Nephron (organoid): ENCODE data around the gene MTCH1.

Experiments used
- H3K27ac Mint-ChIP-seq, 3 experiments: 2 replicates each; pipeline ENCODE4 v1.8.0; 2020; ENCODE audit warnings: mixed read lengths in 3 of 3, mild to moderate bottlenecking in 2 of 3, moderate library complexity in 1 of 3
- H3K27me3 Mint-ChIP-seq: 2 replicates; pipeline ENCODE4 v1.8.0; 2021; ENCODE audit warnings: low read depth, mild to moderate bottlenecking, moderate library complexity, mixed read lengths
- H3K36me3 Mint-ChIP-seq: 2 replicates; pipeline ENCODE4 v1.8.0; 2020; ENCODE audit warnings: low read depth, mixed read lengths
- H3K4me1 Mint-ChIP-seq: 2 replicates; pipeline ENCODE4 v1.8.0; 2020; ENCODE audit warnings: mixed read lengths
- H3K4me3 Mint-ChIP-seq, 3 experiments: 2 replicates each; pipeline ENCODE4 v1.8.0; 2020; ENCODE audit warnings: mild to moderate bottlenecking in 3 of 3, mixed read lengths in 3 of 3, moderate library complexity in 2 of 3
- H3K9me3 Mint-ChIP-seq: 2 replicates; pipeline ENCODE4 v1.8.0; 2020; ENCODE audit warnings: mixed read lengths
- TF ChIP-seq, protein P1 (sequence below), 3 experiments: fragments of 200-600 bp; sonication (generic); IDR thresholded peaks; one replicate each; pipeline ENCODE4 v1.5.0; 2021; ENCODE audit warnings: antibody characterized with exemption in 3 of 3; ENCODE audit not compliant: unreplicated experiment in 3 of 3

MTCH1 gene

DNA sequence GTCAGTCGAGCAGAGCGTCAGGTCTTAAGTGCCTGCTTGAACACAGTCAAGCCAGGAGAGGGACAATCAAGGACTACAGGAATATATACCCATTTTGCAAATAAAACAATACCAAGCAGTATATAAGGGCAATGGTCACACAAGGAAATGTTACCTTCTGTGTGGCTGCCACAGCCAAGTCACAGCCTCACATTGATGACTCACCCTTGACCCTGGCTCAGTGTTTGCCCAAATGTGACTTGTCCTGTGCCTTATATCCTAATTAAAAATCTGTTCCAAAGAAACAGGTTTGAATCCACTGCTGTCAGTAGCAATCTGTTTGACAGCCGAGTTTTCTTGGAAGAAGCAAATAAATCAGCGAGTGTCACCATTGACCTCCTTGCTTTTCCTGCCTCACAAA is 65.9 kb downstream of the MTCH1 start:
- no peaks in the 10 kb centered on the region for H3K27me3 Mint-ChIP-seq
- peaks cover 32% of the 10 kb centered on the region for H3K36me3 Mint-ChIP-seq
- peaks cover 22% of the 10 kb centered on the region for H3K4me1 Mint-ChIP-seq
- H3K4me3 Mint-ChIP-seq: no peak overlapping the region
- TF ChIP-seq, protein P1, sequence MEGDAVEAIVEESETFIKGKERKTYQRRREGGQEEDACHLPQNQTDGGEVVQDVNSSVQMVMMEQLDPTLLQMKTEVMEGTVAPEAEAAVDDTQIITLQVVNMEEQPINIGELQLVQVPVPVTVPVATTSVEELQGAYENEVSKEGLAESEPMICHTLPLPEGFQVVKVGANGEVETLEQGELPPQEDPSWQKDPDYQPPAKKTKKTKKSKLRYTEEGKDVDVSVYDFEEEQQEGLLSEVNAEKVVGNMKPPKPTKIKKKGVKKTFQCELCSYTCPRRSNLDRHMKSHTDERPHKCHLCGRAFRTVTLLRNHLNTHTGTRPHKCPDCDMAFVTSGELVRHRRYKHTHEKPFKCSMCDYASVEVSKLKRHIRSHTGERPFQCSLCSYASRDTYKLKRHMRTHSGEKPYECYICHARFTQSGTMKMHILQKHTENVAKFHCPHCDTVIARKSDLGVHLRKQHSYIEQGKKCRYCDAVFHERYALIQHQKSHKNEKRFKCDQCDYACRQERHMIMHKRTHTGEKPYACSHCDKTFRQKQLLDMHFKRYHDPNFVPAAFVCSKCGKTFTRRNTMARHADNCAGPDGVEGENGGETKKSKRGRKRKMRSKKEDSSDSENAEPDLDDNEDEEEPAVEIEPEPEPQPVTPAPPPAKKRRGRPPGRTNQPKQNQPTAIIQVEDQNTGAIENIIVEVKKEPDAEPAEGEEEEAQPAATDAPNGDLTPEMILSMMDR (IDR thresholded peaks at IDR 0.05; ENCODE audit: unreplicated experiment in 3 of 3): no peak
- H3K27ac Mint-ChIP-seq: no peak overlapping the region
- no peaks in the 10 kb centered on the region for H3K9me3 Mint-ChIP-seq
